ENCODE data around the gene SLC34A1.
"Not testable (repeated sequence)": the region's sequence is repeated elsewhere in the genome, so short reads cannot be mapped to it uniquely, and the experiment has no call there.

SLC34A1 gene

GRCh38 chr5:177357459-177358351 lies 26.5 kb upstream of the SLC34A1 start, which contains the start of gene RGS14:
RGS14 (plus strand) TSS chr5:177357924; CDS start chr5:177358025, 101 bp downstream.
- no peak within 1 kb of the TSS for H3K4me3 ChIP-seq (ENCODE audit: low read depth, low read length)
- no peak within 1 kb of the TSS for H3K9ac ChIP-seq (ENCODE audit: low read depth, low read length)
- H3K36me3 ChIP-seq (ENCODE audit: control insufficient read depth, insufficient read depth, low read length): no peaks in the 10 kb centered on the region
- peaks cover 8% of the 10 kb centered on the region for H3K4me1 ChIP-seq (ENCODE audit: control insufficient read depth, insufficient read depth, low read length)
- peaks cover 10% of the 10 kb centered on the region for H3K27me3 ChIP-seq (ENCODE audit: control insufficient read depth, insufficient read depth, low read length)
- H3K9me3 ChIP-seq (ENCODE audit: control insufficient read depth, insufficient read depth, low read length): no peaks in the 10 kb centered on the region

GRCh38 chr5:177358370-177358819 lies 25.8 kb upstream of the SLC34A1 start:
- H3K27me3 ChIP-seq (ENCODE audit: control insufficient read depth, insufficient read depth, low read length): peaks cover 10% of the 10 kb centered on the region
- no peak overlapping the region for H3K9ac ChIP-seq (ENCODE audit: low read depth, low read length)
- peaks cover 8% of the 10 kb centered on the region for H3K4me1 ChIP-seq (ENCODE audit: control insufficient read depth, insufficient read depth, low read length)
- H3K36me3 ChIP-seq (ENCODE audit: control insufficient read depth, insufficient read depth, low read length): no peaks in the 10 kb centered on the region
- H3K9me3 ChIP-seq (ENCODE audit: control insufficient read depth, insufficient read depth, low read length): no peaks in the 10 kb centered on the region
- H3K4me3 ChIP-seq (ENCODE audit: low read depth, low read length): no peak overlapping the region

DNA sequence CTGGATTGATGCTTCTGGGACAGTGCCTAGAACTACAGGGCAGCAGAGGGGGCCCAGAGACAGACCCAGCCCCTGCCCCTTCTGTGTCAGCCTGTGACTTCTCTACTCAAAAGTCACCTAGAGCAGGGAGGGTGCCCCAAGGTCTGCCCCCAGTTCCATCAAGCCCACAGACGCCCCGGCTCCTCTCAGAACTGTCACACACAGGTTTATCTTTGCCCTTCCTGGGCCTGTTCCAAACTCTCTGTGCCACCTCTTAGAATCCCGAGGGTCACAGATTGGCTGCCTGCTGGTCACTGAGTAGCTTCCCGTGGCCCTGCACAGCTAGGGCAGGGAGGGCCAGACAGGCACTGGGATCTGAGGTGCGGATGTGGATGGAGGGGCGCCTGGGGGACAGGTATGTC lies 24.8 kb upstream of the SLC34A1 start:
- H3K4me3 ChIP-seq (ENCODE audit: low read depth, low read length): no peak overlapping the region
- no peaks in the 10 kb centered on the region for H3K36me3 ChIP-seq (ENCODE audit: control insufficient read depth, insufficient read depth, low read length)
- H3K27me3 ChIP-seq (ENCODE audit: control insufficient read depth, insufficient read depth, low read length): peaks cover 8% of the 10 kb centered on the region
- H3K4me1 ChIP-seq (ENCODE audit: control insufficient read depth, insufficient read depth, low read length): peaks cover 15% of the 10 kb centered on the region
- H3K9ac ChIP-seq (ENCODE audit: low read depth, low read length): no peak overlapping the region
- H3K9me3 ChIP-seq (ENCODE audit: control insufficient read depth, insufficient read depth, low read length): no peaks in the 10 kb centered on the region

GRCh38 chr5:177359860-177360259 lies 24.4 kb upstream of the SLC34A1 start:
- H3K9ac ChIP-seq (ENCODE audit: low read depth, low read length): no peak overlapping the region
- no peaks in the 10 kb centered on the region for H3K9me3 ChIP-seq (ENCODE audit: control insufficient read depth, insufficient read depth, low read length)
- H3K4me1 ChIP-seq (ENCODE audit: control insufficient read depth, insufficient read depth, low read length): peaks cover 17% of the 10 kb centered on the region
- no peak overlapping the region for H3K4me3 ChIP-seq (ENCODE audit: low read depth, low read length)
- H3K27me3 ChIP-seq (ENCODE audit: control insufficient read depth, insufficient read depth, low read length): peaks cover 8% of the 10 kb centered on the region
- no peaks in the 10 kb centered on the region for H3K36me3 ChIP-seq (ENCODE audit: control insufficient read depth, insufficient read depth, low read length)

DNA sequence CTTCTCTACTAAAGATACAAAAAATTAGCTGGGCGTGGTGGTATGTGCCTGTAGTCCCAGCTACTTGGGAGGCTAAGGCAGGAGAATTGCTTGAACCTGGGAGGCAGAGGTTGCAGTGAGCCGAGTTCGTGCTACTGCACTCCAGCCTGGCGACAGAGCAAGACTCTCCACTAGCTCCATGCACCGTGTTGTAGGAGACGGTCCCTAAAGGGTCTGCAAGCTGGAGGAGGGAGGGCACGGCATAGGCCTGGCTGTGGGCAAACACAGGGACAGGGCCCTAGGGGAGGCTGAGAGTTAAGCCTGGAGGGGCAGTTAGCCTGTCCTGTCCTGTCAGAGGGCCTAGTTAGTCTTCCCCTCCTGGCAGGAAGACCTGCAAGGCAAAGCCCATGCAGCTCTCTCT lies 23.5 kb upstream of the SLC34A1 start:
- not testable (repeated sequence) for H3K9ac ChIP-seq (ENCODE audit: low read depth, low read length); H3K9me3 ChIP-seq (ENCODE audit: control insufficient read depth, insufficient read depth, low read length); H3K4me3 ChIP-seq (ENCODE audit: low read depth, low read length); H3K27me3 ChIP-seq (ENCODE audit: control insufficient read depth, insufficient read depth, low read length); H3K36me3 ChIP-seq (ENCODE audit: control insufficient read depth, insufficient read depth, low read length)
- H3K4me1 ChIP-seq (ENCODE audit: control insufficient read depth, insufficient read depth, low read length): peaks cover 21% of the 10 kb centered on the region

DNA sequence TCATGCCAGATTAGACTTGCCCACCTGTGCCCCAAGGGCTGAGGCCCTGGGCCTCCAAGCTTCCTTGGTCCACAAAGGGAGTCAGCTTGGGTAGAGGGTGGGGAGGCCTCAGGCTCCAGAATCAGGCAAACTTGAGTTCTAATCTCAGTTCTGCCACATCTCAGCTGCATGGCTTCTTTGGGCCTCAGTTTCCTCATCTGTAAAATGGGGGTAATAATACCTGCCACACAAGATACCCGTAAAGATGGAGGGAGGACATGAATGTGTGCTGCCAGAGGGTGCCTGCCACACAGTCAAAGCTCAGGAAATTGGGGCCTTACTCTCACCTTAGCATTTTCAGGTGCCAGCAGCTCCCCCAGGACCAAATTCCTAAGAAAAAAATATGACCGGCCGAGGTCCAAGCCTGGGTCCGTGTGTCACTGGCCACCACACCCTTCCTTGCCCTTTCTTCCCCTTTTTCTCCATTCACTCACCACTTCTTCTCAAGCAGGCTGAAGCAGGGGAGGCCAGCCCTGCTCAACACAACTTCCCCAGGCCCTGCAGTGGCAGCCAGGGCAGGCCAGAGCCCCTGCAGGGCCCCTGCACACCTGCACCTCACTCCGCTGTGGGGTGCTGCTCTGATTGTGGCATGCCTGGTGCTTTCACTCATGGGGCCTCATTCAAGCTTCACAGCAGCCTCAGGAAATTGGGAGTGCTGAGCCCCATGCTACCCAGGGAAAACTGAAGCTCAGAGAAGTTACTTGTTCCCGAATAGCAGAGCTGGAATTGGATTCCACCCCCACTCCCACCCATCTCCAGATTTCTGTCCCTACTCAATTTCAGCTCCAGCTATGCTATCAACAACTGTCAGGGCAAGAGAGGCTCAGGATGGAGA lies 22.6 kb upstream of the SLC34A1 start:
- H3K27me3 ChIP-seq (ENCODE audit: control insufficient read depth, insufficient read depth, low read length): peaks cover 5% of the 10 kb centered on the region
- H3K36me3 ChIP-seq (ENCODE audit: control insufficient read depth, insufficient read depth, low read length): no peaks in the 10 kb centered on the region
- no peaks in the 10 kb centered on the region for H3K9me3 ChIP-seq (ENCODE audit: control insufficient read depth, insufficient read depth, low read length)
- no peak overlapping the region for H3K4me3 ChIP-seq (ENCODE audit: low read depth, low read length)
- peaks cover 25% of the 10 kb centered on the region for H3K4me1 ChIP-seq (ENCODE audit: control insufficient read depth, insufficient read depth, low read length)
- H3K9ac ChIP-seq (ENCODE audit: low read depth, low read length): no peak overlapping the region

DNA sequence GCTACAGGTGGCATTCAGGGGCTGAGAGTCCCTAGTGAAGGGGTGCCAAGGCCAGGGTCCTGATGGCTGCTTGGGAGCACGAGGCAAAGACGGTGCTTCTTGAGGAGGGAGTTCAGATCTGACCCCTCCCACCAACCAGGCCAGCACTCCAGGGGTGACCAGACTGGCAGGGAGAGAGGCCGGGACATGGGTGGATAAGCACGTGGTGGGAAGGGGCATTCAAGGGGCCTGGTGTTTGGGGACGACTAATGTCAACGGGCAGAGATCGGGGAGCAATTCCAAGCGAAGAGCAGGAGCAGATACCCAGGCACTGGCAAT lies 22.0 kb upstream of the SLC34A1 start:
- peaks cover 5% of the 10 kb centered on the region for H3K27me3 ChIP-seq (ENCODE audit: control insufficient read depth, insufficient read depth, low read length)
- no peak overlapping the region for H3K4me3 ChIP-seq (ENCODE audit: low read depth, low read length)
- no peak overlapping the region for H3K9ac ChIP-seq (ENCODE audit: low read depth, low read length)
- H3K4me1 ChIP-seq (ENCODE audit: control insufficient read depth, insufficient read depth, low read length): peaks cover 25% of the 10 kb centered on the region
- H3K9me3 ChIP-seq (ENCODE audit: control insufficient read depth, insufficient read depth, low read length): no peaks in the 10 kb centered on the region
- no peaks in the 10 kb centered on the region for H3K36me3 ChIP-seq (ENCODE audit: control insufficient read depth, insufficient read depth, low read length)

DNA sequence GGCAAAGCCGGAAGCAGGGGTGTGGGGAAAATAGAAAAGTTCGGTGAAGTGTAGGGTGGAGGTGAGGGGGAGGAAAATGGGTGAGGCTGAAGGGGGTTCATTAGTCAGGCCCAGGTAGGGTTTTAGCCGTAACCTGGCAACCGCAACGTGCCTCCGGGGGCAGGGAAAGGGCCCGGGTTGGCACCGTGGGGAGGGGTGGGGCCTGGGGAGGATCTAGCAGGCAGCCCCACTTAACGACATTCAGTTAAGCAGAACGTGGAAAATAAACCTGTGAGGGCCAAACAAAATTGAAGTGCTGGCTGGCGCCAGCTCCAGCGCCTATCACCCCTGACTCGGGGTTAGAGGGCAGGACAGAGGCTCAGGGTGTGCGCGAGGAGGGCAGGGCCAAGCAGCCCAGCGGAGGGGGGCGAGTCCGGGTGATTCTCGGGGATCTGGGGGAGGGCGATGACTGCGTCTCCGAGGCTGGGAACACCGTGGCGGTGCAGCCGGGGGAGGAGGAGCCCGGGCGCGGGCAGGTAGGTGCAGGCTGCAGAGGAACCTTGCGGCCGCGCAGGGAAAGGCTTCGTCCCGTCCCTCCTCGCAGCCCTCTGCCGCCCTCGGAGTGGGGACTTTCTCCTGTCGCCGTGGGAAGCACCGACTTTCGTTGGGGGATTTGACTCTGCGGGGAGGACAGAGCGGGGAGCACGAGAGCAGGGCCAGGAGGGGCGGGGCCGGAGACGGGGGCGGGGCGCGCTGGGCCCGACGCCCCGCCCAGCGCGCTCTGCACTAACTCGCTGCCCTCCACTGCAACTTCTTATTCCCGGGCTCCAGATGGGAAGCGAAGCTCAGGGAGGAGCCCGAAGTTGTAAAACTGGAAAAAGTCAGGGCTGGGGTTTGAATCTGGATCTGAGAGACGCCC lies 21.4 kb upstream of the SLC34A1 start:
- Histone ChIP-seq H3K36me3 (ENCODE audit: control insufficient read depth, insufficient read depth, low read length) (no peaks in the 10 kb centered on the region), H3K27me3 (ENCODE audit: control insufficient read depth, insufficient read depth, low read length) (peaks cover 7% of the 10 kb centered on the region), H3K9ac (ENCODE audit: low read depth, low read length) (no peak overlapping the region), H3K4me1 (ENCODE audit: control insufficient read depth, insufficient read depth, low read length) (peaks cover 25% of the 10 kb centered on the region), H3K9me3 (ENCODE audit: control insufficient read depth, insufficient read depth, low read length) (no peaks in the 10 kb centered on the region), H3K4me3 (ENCODE audit: low read depth, low read length) (peak overlapping the region; percentile 69)

DNA sequence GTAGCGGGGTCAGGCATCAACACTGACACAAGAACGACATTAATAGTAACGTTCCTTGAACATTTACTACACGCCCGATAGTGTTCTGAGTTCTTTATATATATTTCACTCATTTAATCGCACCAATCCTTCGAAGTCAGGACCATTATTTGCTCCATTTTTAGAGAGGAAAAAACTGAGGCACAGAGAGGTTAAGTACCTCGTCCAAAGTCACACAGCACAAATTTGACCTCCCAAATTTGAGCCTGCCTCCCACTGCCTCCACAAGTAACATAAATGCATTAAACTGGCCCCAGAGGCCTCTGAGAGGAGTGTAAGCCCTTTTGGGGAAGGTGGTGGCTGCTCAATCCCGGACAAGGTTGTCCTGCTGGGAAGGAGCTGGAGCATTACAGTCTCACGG lies 20.7 kb upstream of the SLC34A1 start:
- Histone ChIP-seq H3K9ac (ENCODE audit: low read depth, low read length) (no peak overlapping the region), H3K27me3 (ENCODE audit: control insufficient read depth, insufficient read depth, low read length) (peaks cover 13% of the 10 kb centered on the region), H3K4me1 (ENCODE audit: control insufficient read depth, insufficient read depth, low read length) (peaks cover 29% of the 10 kb centered on the region), H3K9me3 (ENCODE audit: control insufficient read depth, insufficient read depth, low read length) (no peaks in the 10 kb centered on the region), H3K36me3 (ENCODE audit: control insufficient read depth, insufficient read depth, low read length) (peaks cover 2% of the 10 kb centered on the region), H3K4me3 (ENCODE audit: low read depth, low read length) (no peak overlapping the region)

DNA sequence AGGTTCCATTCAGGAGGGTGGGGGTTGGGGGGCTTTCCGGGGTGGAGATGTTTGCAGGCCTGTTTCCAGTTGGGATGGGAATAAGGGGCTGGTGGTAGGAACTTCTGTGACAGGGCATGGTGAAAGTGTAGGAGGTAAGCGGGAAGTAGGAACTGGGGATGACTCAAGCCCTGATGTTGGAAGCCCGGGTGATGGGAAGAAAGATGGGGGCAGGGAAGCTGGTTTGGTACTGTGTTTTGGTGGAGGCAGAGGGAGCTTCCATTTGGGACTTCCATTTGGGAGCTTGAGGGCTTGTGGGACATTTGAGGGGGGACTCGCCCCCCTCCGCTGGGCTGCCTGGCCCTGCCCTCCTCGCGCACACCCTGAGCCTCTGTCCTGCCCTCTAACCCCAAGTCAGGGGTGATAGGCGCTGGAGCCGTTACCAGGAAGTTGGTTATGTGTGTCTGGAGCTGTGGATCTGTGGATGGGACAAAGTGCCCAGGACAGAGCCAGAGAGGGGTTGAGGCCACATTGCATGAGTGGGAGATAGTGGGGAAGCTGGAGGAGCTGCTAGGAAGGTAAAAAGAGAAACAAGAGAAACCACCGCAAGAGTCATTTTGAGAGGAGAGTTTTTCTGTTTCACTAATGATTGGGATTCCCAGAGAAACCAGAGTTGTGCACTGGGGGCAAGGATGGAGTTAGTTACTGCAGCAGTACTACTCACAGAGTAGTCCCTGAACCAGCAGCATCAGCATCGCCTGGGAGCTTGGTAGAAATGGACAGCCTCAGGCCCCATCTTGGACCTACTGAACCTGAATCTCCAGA lies 19.9 kb upstream of the SLC34A1 start:
- Histone ChIP-seq H3K27me3 (ENCODE audit: control insufficient read depth, insufficient read depth, low read length) (peaks cover 17% of the 10 kb centered on the region), H3K9me3 (ENCODE audit: control insufficient read depth, insufficient read depth, low read length) (no peaks in the 10 kb centered on the region), H3K9ac (ENCODE audit: low read depth, low read length) (no peak overlapping the region), H3K4me3 (ENCODE audit: low read depth, low read length) (no peak overlapping the region), H3K4me1 (ENCODE audit: control insufficient read depth, insufficient read depth, low read length) (peaks cover 33% of the 10 kb centered on the region), H3K36me3 (ENCODE audit: control insufficient read depth, insufficient read depth, low read length) (peaks cover 6% of the 10 kb centered on the region)

All from iPS-15b (cell line).